ENCODE data around the gene CKMT1B. TPM values are rescaled to one million over a fixed set of nuclear protein-coding genes. Genes with fewer than 3 reads are reported as not detected.
"Not testable (repeated sequence)": the region's sequence is repeated elsewhere in the genome, so short reads cannot be mapped to it uniquely, and the experiment has no call there.

The CKMT1B gene
- total RNA-seq, 1 experiment from 2014 or later, result 31.0 TPM

- not testable (repeated sequence) for H3K36me3 Mint-ChIP-seq (ENCODE audit: insufficient read depth in 1 of 3, low read depth in 3 of 3); H3K56ac ChIP-seq (ENCODE audit: insufficient read length, low read depth, low read length); H3K14ac ChIP-seq (ENCODE audit: insufficient read depth, low read length); H3K79me2 ChIP-seq (ENCODE audit: insufficient read depth, low read length); H3K23me2 ChIP-seq (ENCODE audit: insufficient read length, low read depth, low read length, poor library complexity, severe bottlenecking); H3K4me3 Mint-ChIP-seq; H3K27me3 ChIP-seq (ENCODE audit: insufficient read depth, low read length); H2BK12ac ChIP-seq (ENCODE audit: insufficient read length, low read depth, low read length); H3K79me1 ChIP-seq (ENCODE audit: insufficient read depth, low read depth, low read length, poor library complexity, severe bottlenecking); H3K27ac Mint-ChIP-seq; H3T11ph ChIP-seq (ENCODE audit: low read length); H4K20me1 ChIP-seq (ENCODE audit: control insufficient read depth, insufficient read depth, insufficient read length); H2BK5ac ChIP-seq (ENCODE audit: insufficient read length, low read length); H2AFZ ChIP-seq (ENCODE audit: low read length); H3K27ac ChIP-seq (ENCODE audit: insufficient read length, low read depth, low read length); H3K4me1 ChIP-seq (ENCODE audit: insufficient read depth, low read length); H2BK15ac ChIP-seq (ENCODE audit: low read depth, low read length); H4K8ac ChIP-seq (replicated peaks; ENCODE audit: insufficient read length, low read depth, low read length); H3K9me3 ChIP-seq (ENCODE audit: control insufficient read depth, low read depth, low read length); H3K4ac ChIP-seq (ENCODE audit: low read depth, low read length); H3K9me3 Mint-ChIP-seq; H2BK120ac ChIP-seq (ENCODE audit: low read depth, low read length, poor library complexity, severe bottlenecking); H3K4me2 ChIP-seq (ENCODE audit: insufficient read depth, insufficient read length, low read length); H3K27me3 Mint-ChIP-seq (ENCODE audit: low read depth); H3K9ac ChIP-seq (ENCODE audit: extremely low read depth, insufficient read length, low read length); H4K5ac ChIP-seq (ENCODE audit: insufficient read length, low read depth, low read length); H3K4me1 Mint-ChIP-seq; H3K18ac ChIP-seq (ENCODE audit: insufficient read length, low read depth, low read length); H4K91ac ChIP-seq (ENCODE audit: insufficient read length, low read depth, low read length); H2AK5ac ChIP-seq (ENCODE audit: insufficient read length, low read length); DNase-seq; H3K23ac ChIP-seq (ENCODE audit: insufficient read length, low read depth, low read length); H2BK20ac ChIP-seq (ENCODE audit: low read depth, low read length, poor library complexity, severe bottlenecking)
- no CpG with 5 or more reads among the region's 8 CpGs for WGBS (ENCODE audit: extremely low coverage, insufficient read length, low lambda C conversion rate)
Measured at GRCh38 chr15:43617750-43618149, 23.9 kb downstream of the CKMT1B start.

- DNase-seq; H3K79me1 ChIP-seq (ENCODE audit: insufficient read depth, low read depth, low read length, poor library complexity, severe bottlenecking); H3T11ph ChIP-seq (ENCODE audit: low read length); H4K91ac ChIP-seq (ENCODE audit: insufficient read length, low read depth, low read length); H4K5ac ChIP-seq (ENCODE audit: insufficient read length, low read depth, low read length); H2AK5ac ChIP-seq (ENCODE audit: insufficient read length, low read length); H3K79me2 ChIP-seq (ENCODE audit: insufficient read depth, low read length); H4K20me1 ChIP-seq (ENCODE audit: control insufficient read depth, insufficient read depth, insufficient read length); H3K14ac ChIP-seq (ENCODE audit: insufficient read depth, low read length); H3K4me2 ChIP-seq (ENCODE audit: insufficient read depth, insufficient read length, low read length); H3K4me3 Mint-ChIP-seq; H3K27ac Mint-ChIP-seq; H2AFZ ChIP-seq (ENCODE audit: low read length); H3K27me3 ChIP-seq (ENCODE audit: insufficient read depth, low read length); H3K4ac ChIP-seq (ENCODE audit: low read depth, low read length); H3K36me3 Mint-ChIP-seq (ENCODE audit: insufficient read depth in 1 of 3, low read depth in 3 of 3); H2BK15ac ChIP-seq (ENCODE audit: low read depth, low read length); H3K4me1 ChIP-seq (ENCODE audit: insufficient read depth, low read length); H3K56ac ChIP-seq (ENCODE audit: insufficient read length, low read depth, low read length); H3K23ac ChIP-seq (ENCODE audit: insufficient read length, low read depth, low read length); H3K9me3 Mint-ChIP-seq; H2BK5ac ChIP-seq (ENCODE audit: insufficient read length, low read length); H3K27me3 Mint-ChIP-seq (ENCODE audit: low read depth); H3K23me2 ChIP-seq (ENCODE audit: insufficient read length, low read depth, low read length, poor library complexity, severe bottlenecking); H3K27ac ChIP-seq (ENCODE audit: insufficient read length, low read depth, low read length); H3K4me1 Mint-ChIP-seq; H2BK120ac ChIP-seq (ENCODE audit: low read depth, low read length, poor library complexity, severe bottlenecking); H2BK20ac ChIP-seq (ENCODE audit: low read depth, low read length, poor library complexity, severe bottlenecking); H2BK12ac ChIP-seq (ENCODE audit: insufficient read length, low read depth, low read length); H3K9me3 ChIP-seq (ENCODE audit: control insufficient read depth, low read depth, low read length); H3K18ac ChIP-seq (ENCODE audit: insufficient read length, low read depth, low read length); H4K8ac ChIP-seq (replicated peaks; ENCODE audit: insufficient read length, low read depth, low read length); H3K9ac ChIP-seq (ENCODE audit: extremely low read depth, insufficient read length, low read length): not testable (repeated sequence)
- no CpG with 5 or more reads among the region's 2 CpGs for WGBS (ENCODE audit: extremely low coverage, insufficient read length, low lambda C conversion rate)
Measured at GRCh38 chr15:43618700-43619099, 24.9 kb downstream of the CKMT1B start, which contains the start of gene STRC. TSS of gene STRC (minus strand) at chr15:43618800. CDS start at chr15:43618722, 78 bp downstream.
